Measurements from ENCODE around the gene GAS6. TPM values are rescaled to one million over a fixed set of nuclear protein-coding genes. Genes with fewer than 3 reads are reported as not detected.

Gene GAS6
- total and polyA plus RNA-seq, 9 of the 15 experiments (the other 6 are each of a cell fraction or from before 2014, with no cell fraction given) = 0.14 to 9.7 (median 4.7) TPM; not detected in 1

DNA sequence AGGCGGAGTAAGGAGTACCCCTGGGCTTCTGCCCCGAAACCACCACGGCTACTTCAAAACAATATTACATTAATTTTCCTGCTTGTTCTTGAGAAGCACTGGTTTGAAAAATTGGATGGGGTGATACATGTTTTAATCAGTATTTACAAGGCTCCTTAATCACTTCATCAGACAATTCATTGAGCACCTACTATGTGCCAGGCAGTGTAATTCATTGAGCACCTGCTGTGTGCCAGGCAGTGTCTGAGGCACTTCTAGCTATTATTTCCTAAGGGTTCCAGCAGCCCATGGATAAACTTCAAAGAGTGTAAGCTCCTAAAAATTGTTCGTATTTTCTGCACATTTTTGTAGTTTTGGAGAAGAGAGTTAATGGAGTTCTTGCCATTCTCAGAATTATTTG, 1.6 kb upstream of the GAS6 start:
- H3K27ac ChIP-seq (ENCODE audit: extremely low read depth, low read depth, low read length) = no peak overlapping the region
- TF ChIP-seq ETV5 (CRISPR knock-in tag; IDR thresholded peaks at IDR 0.05; ENCODE audit: low read depth) (no peak), ZKSCAN1 (IDR thresholded peaks at IDR 0.05; ENCODE audit: low read depth, low read length) (peak; percentile 62; the same call in 1 of the 2 replicates), HNRNPK (IDR thresholded peaks at IDR 0.05; ENCODE audit: low read depth, low read length, poor library complexity, severe bottlenecking) (no peak)
- peaks cover 14 to 43% of the 10 kb centered on the region in 2 experiments; a peak in 4 of 5 replicates for H3K4me1 ChIP-seq (replicated peaks in 1 of 2; ENCODE audit: control insufficient read depth in 2 of 2, insufficient read depth in 2 of 2, low read length in 2 of 2)
- no peaks in the 10 kb centered on the region for H3K36me3 ChIP-seq (ENCODE audit: control insufficient read depth, insufficient read depth, low read length)
- peaks cover 5% of the 10 kb centered on the region; the same call in 1 of the 3 replicates for H3K79me2 ChIP-seq (ENCODE audit: control insufficient read depth, insufficient read depth, low read length)
- no peak for DNase-seq (ENCODE audit: extremely low read depth in 1 of 4, low spot score in 3 of 4)
- ChIA-PET CTCF (ENCODE audit: low intra/inter-chr PET ratio) (no interaction called here), POLR2A (no interaction called here)
- no peaks in the 10 kb centered on the region; the same call in 1 of the 2 replicates for H3K9me3 ChIP-seq (replicated peaks; ENCODE audit: control insufficient read depth, insufficient read depth, low read depth, low read length)
- in situ Hi-C loops (cut with MboI) (no loop called here), intact Hi-C loops (cut with micrococcal nuclease) (no loop called here)
- H3K9me1 ChIP-seq (ENCODE audit: control insufficient read depth, insufficient read depth, low read length) = no peaks in the 10 kb centered on the region
- no peak for FAIRE-seq
- no peaks in the 10 kb centered on the region; a peak in 1 of 5 replicates for H3K27me3 ChIP-seq (ENCODE audit: control insufficient read depth in 2 of 2, insufficient read depth in 2 of 2, low read length in 2 of 2)
- no peaks in the 10 kb centered on the region for H4K20me1 ChIP-seq (replicated peaks; ENCODE audit: control insufficient read depth, insufficient read depth, low read length)
- WGBS (ENCODE audit: insufficient coverage, low coverage, missing lambda C conversion rate) = 56% methylated on average over 4 of the region's 4 CpGs
- H3K9ac ChIP-seq (ENCODE audit: insufficient read depth in 1 of 2, low read depth in 2 of 2, low read length in 2 of 2) = no peak overlapping the region
- no peak overlapping the region for H2AFZ ChIP-seq (ENCODE audit: low read depth, low read length)
- H3K4me3 ChIP-seq = no peak overlapping the region
- BruUV-seq (replicated peaks) = no TSS peak
- no peak overlapping the region for H3K4me2 ChIP-seq (ENCODE audit: insufficient read depth, low read length)
- ATAC-seq = no peak

DNA sequence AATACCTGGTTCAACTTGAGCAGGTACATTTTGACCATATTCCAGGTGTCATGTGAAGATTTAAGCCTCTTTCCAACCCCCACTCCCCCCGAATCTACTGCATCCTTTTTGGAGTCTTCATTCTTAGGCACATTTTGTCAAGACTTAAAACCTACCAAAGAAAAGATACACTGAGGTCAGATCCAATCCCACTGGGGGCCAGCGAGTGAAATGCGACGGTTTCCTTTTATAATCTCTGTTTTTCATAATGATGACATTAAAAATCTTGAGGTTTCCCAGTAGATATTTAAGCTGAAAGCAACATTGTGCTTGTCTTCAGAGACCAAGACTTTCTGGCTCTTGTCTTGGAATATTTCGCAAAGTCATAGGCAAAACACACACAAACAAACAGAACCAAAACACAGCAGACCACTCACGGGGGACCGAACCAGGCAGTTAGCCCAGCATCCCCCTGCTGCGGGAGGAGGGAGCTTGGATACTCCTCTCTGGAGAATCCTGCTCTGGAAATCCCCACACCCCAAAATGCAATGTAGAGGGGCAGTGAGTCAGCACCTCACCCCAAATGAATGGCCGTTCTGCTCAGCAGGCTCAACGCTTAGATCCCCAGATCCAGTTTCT, 506 bp upstream of the GAS6 start:
- H3K79me2 ChIP-seq (ENCODE audit: control insufficient read depth, insufficient read depth, low read length) = peaks cover 15% of the 10 kb centered on the region; the same call in 2 of the 3 replicates
- H3K36me3 ChIP-seq (ENCODE audit: control insufficient read depth, insufficient read depth, low read length) = no peaks in the 10 kb centered on the region
- in situ Hi-C loops (cut with MboI) = no loop called here
- FAIRE-seq (no peak), ATAC-seq (no peak), DNase-seq (ENCODE audit: extremely low read depth in 1 of 4, low spot score in 3 of 4) (no peak)
- POLR2A ChIA-PET = interaction anchor here (1.2 kb wide), 1 partner anchor 11 kb away, joined by 5 read pairs; no protein-coding TSS in a partner anchor
- peak overlapping the region; percentile 83 for H3K4me2 ChIP-seq (ENCODE audit: insufficient read depth, low read length)
- H3K4me1 ChIP-seq (replicated peaks in 1 of 2; ENCODE audit: control insufficient read depth in 2 of 2, insufficient read depth in 2 of 2, low read length in 2 of 2) = peaks cover 20 to 49% of the 10 kb centered on the region in 2 experiments; a peak in 4 of 5 replicates
- H3K9me1 ChIP-seq (ENCODE audit: control insufficient read depth, insufficient read depth, low read length) = no peaks in the 10 kb centered on the region
- H3K4me3 ChIP-seq = peak overlapping the region; percentile 56
- peak overlapping the region; percentile 81 for H2AFZ ChIP-seq (ENCODE audit: low read depth, low read length)
- no peaks in the 10 kb centered on the region; a peak in 1 of 5 replicates for H3K27me3 ChIP-seq (ENCODE audit: control insufficient read depth in 2 of 2, insufficient read depth in 2 of 2, low read length in 2 of 2)
- H3K27ac ChIP-seq (ENCODE audit: extremely low read depth, low read depth, low read length) = no peak overlapping the region
- no peaks in the 10 kb centered on the region; the same call in none of the 2 replicates for H3K9me3 ChIP-seq (replicated peaks; ENCODE audit: control insufficient read depth, insufficient read depth, low read depth, low read length)
- intact Hi-C loops (cut with micrococcal nuclease) = no loop called here
- H3K9ac ChIP-seq (ENCODE audit: insufficient read depth in 1 of 2, low read depth in 2 of 2, low read length in 2 of 2) = peak overlapping the region; percentile 46 to 84; a peak in 3 of 4 replicates
- WGBS (ENCODE audit: insufficient coverage, low coverage, missing lambda C conversion rate) = 9% methylated on average over 6 of the region's 10 CpGs
- TF ChIP-seq ZNF79 (CRISPR knock-in tag; IDR thresholded peaks at IDR 0.05; ENCODE audit: low read depth) (no peak), C11orf30 (IDR thresholded peaks at IDR 0.05; ENCODE audit: low read depth) (peak; percentile 16; the same call in 1 of the 2 replicates), MAFG (tag; conservative IDR thresholded peaks at IDR 0.05) (peak; percentile 24; the same call in 1 of the 2 replicates), SMAD1 (IDR thresholded peaks at IDR 0.05; ENCODE audit: low read depth, low read length, partially characterized antibody) (no peak)
- BruUV-seq (replicated peaks) = no TSS peak
- CTCF ChIA-PET (ENCODE audit: low intra/inter-chr PET ratio) = no interaction called here
- no peaks in the 10 kb centered on the region for H4K20me1 ChIP-seq (replicated peaks; ENCODE audit: control insufficient read depth, insufficient read depth, low read length)

Measured in K562 (cell line).